ENCODE data around the gene MTRR.

The MTRR gene

DNA sequence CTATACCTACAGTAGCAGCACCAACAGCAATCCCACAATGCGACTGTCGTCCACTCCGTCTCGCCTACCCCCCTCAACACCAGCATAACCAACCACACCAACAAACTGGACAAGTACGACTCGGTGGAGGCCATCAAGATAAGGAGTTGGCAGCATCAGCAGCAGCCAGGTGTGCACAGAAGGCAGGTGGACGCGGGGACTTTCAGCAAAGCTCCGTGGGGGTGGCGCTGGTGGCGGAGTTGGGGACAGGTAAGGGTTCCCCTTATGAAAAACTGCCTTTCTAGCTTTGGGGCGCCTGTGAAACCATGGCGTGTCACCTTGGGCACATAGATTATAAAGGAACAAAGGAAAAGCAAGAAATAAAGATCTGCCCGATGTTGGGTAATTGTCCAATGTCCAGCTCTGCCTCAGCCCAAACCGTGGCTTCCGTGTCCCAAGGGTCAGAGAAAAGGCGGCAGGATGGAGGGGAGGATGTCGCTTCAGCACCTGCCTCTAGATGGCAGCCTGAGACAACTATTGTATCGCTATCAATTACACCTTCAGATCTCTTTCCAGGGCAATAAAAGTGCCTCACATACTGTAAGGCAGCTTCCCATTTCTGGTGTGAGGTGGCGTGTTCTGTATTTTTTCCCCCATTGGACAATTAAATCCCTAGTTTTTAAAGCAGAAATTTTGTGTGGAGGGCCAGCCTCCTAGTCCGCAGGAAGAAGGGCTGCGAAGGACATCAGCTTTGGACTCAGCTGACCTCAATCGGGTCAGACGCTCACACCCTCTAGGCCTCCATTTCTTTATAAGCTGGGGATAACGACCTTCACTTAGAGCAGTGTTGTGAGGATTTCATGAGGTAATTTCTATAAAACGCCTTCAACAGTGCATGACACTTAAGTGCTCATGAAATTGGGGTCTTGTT is 58.8 kb downstream of the MTRR start:
- peak; percentile 44 for DNase-seq
- H2AFZ ChIP-seq (ENCODE audit: low read length) = no peak overlapping the region
- H3K4me1 ChIP-seq (ENCODE audit: low read length) = no peaks in the 10 kb centered on the region
- no peaks in the 10 kb centered on the region for H3K9me2 ChIP-seq (replicated peaks; ENCODE audit: insufficient read depth, low read length)
- H3K9ac ChIP-seq (ENCODE audit: low read length) = no peak overlapping the region
- no peaks in the 10 kb centered on the region for H3K36me3 ChIP-seq (replicated peaks; ENCODE audit: insufficient read depth, low read length)
- H3K4me3 ChIP-seq (ENCODE audit: low read length) = no peak overlapping the region
- no peak overlapping the region for H3K4me2 ChIP-seq (ENCODE audit: low read depth, low read length)
- H3K9me3 ChIP-seq (replicated peaks; ENCODE audit: insufficient read depth, low read length) = no peaks in the 10 kb centered on the region
- no peak overlapping the region for H3K27ac ChIP-seq (ENCODE audit: low read length)
- H3K79me2 ChIP-seq (ENCODE audit: low read length) = no peaks in the 10 kb centered on the region
- TF ChIP-seq, protein P1, sequence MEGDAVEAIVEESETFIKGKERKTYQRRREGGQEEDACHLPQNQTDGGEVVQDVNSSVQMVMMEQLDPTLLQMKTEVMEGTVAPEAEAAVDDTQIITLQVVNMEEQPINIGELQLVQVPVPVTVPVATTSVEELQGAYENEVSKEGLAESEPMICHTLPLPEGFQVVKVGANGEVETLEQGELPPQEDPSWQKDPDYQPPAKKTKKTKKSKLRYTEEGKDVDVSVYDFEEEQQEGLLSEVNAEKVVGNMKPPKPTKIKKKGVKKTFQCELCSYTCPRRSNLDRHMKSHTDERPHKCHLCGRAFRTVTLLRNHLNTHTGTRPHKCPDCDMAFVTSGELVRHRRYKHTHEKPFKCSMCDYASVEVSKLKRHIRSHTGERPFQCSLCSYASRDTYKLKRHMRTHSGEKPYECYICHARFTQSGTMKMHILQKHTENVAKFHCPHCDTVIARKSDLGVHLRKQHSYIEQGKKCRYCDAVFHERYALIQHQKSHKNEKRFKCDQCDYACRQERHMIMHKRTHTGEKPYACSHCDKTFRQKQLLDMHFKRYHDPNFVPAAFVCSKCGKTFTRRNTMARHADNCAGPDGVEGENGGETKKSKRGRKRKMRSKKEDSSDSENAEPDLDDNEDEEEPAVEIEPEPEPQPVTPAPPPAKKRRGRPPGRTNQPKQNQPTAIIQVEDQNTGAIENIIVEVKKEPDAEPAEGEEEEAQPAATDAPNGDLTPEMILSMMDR (IDR thresholded peaks at IDR 0.05; ENCODE audit: low read length) = peak; percentile 83
- no peak for TF ChIP-seq EZH2phosphoT487 (IDR thresholded peaks at IDR 0.05; ENCODE audit: low read length)
- no peaks in the 10 kb centered on the region for H3K27me3 ChIP-seq (replicated peaks; ENCODE audit: insufficient read depth, low read length)
- no peaks in the 10 kb centered on the region for H3F3A ChIP-seq (ENCODE audit: insufficient read depth, low read length)
- no peaks in the 10 kb centered on the region for H4K20me1 ChIP-seq (ENCODE audit: insufficient read depth, low read length)

DNA sequence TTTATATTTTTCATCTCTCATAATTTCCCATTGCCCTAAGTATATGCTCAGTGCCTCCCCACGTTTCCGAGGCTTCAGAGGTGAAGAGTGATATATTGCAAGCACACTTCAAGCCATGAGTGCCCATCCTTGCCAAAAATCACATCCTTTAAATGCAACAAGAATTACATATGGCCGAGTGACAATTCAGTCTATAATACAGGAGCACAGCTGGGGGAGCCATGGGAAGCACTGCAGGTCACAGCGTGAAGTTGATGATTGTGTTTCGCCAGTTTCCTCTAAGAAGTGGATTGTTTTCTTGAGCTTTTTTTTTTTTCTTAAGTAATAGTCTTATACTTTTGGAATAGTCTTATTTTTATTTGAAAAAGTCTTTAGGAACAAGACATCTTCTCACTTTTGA is 61.1 kb downstream of the MTRR start:
- H3K36me3 ChIP-seq (replicated peaks; ENCODE audit: insufficient read depth, low read length) = no peaks in the 10 kb centered on the region
- H3K9ac ChIP-seq (ENCODE audit: low read length) = no peak overlapping the region
- no peak overlapping the region for H2AFZ ChIP-seq (ENCODE audit: low read length)
- TF ChIP-seq, protein P1 (IDR thresholded peaks at IDR 0.05; ENCODE audit: low read length) = no peak
- H3K9me2 ChIP-seq (replicated peaks; ENCODE audit: insufficient read depth, low read length) = no peaks in the 10 kb centered on the region
- H3K4me3 ChIP-seq (ENCODE audit: low read length) = no peak overlapping the region
- H4K20me1 ChIP-seq (ENCODE audit: insufficient read depth, low read length) = no peaks in the 10 kb centered on the region
- no peaks in the 10 kb centered on the region for H3K4me1 ChIP-seq (ENCODE audit: low read length)
- no peak overlapping the region for H3K27ac ChIP-seq (ENCODE audit: low read length)
- no peaks in the 10 kb centered on the region for H3K9me3 ChIP-seq (replicated peaks; ENCODE audit: insufficient read depth, low read length)
- H3F3A ChIP-seq (ENCODE audit: insufficient read depth, low read length) = no peaks in the 10 kb centered on the region
- DNase-seq = no peak
- no peak overlapping the region for H3K4me2 ChIP-seq (ENCODE audit: low read depth, low read length)
- no peaks in the 10 kb centered on the region for H3K27me3 ChIP-seq (replicated peaks; ENCODE audit: insufficient read depth, low read length)
- no peaks in the 10 kb centered on the region for H3K79me2 ChIP-seq (ENCODE audit: low read length)

DNA sequence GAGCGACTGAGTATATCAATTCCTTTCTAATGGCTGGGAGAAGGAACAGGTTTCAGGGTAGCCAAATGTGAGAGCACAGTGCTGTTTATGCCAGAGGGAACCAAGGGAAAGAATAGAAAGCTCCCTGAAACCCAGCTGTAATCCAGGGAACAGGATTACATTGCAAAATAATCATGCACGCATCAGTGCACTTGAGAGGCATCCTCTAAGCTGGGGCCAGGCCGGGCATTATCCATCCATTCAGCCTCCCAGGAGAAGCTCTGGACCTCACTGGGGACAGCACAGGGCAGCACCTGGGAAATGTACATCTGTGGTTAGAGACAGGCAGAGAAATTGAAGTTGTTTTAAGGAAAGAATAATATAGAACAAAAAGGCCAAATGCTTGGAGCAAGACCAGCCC is 72.7 kb downstream of the MTRR start:
- H2AFZ ChIP-seq (ENCODE audit: low read length) = no peak overlapping the region
- H3F3A ChIP-seq (ENCODE audit: insufficient read depth, low read length) = no peaks in the 10 kb centered on the region
- H3K9ac ChIP-seq (ENCODE audit: low read length) = no peak overlapping the region
- H3K9me3 ChIP-seq (replicated peaks; ENCODE audit: insufficient read depth, low read length) = no peaks in the 10 kb centered on the region
- H3K4me1 ChIP-seq (ENCODE audit: low read length) = no peaks in the 10 kb centered on the region
- no peak overlapping the region for H3K4me3 ChIP-seq (ENCODE audit: low read length)
- H3K27ac ChIP-seq (ENCODE audit: low read length) = no peak overlapping the region
- H3K36me3 ChIP-seq (replicated peaks; ENCODE audit: insufficient read depth, low read length) = no peaks in the 10 kb centered on the region
- DNase-seq = no peak
- TF ChIP-seq, protein P1 (IDR thresholded peaks at IDR 0.05; ENCODE audit: low read length) = no peak
- TF ChIP-seq EZH2 (optimal IDR thresholded peaks at IDR 0.05; ENCODE audit: low read depth, low read length) (no peak), EZH2phosphoT487 (IDR thresholded peaks at IDR 0.05; ENCODE audit: low read length) (no peak)
- no peaks in the 10 kb centered on the region for H3K9me2 ChIP-seq (replicated peaks; ENCODE audit: insufficient read depth, low read length)
- no peak overlapping the region for H3K4me2 ChIP-seq (ENCODE audit: low read depth, low read length)
- H3K79me2 ChIP-seq (ENCODE audit: low read length) = no peaks in the 10 kb centered on the region
- H3K27me3 ChIP-seq (replicated peaks; ENCODE audit: insufficient read depth, low read length) = no peaks in the 10 kb centered on the region
- no peaks in the 10 kb centered on the region for H4K20me1 ChIP-seq (ENCODE audit: insufficient read depth, low read length)

Data from MM.1S (cell line).